MM.1S (cell line): ENCODE results near the gene GATC.

Experiments
- DNase-seq: peaks from one replicate; pipeline ENCODE4 v3.0.0-alpha.2; 2015
- H2AFZ ChIP-seq: fragments of 300-600 bp; sonication (generic); 2 replicates; pipeline ENCODE4 v1.6.0; 2016; ENCODE audit warnings: antibody characterized with exemption, low read length
- H3F3A ChIP-seq: fragments of 300-600 bp; sonication (generic); 2 replicates; pipeline ENCODE4 v1.6.1; 2016; ENCODE audit warnings: mild to moderate bottlenecking, antibody characterized with exemption, low read length, moderate library complexity, mixed read lengths; ENCODE audit not compliant: insufficient read depth
- H3K27ac ChIP-seq: fragments of 300-600 bp; sonication (generic); 2 replicates; pipeline ENCODE4 v1.5.1; 2016; ENCODE audit warnings: mild to moderate bottlenecking, low read length
- H3K27me3 ChIP-seq: fragments of 300-600 bp; sonication (generic); replicated peaks from 2 replicates; pipeline ENCODE4 v1.6.0; 2016; ENCODE audit warnings: low read length; ENCODE audit not compliant: insufficient read depth
- H3K36me3 ChIP-seq: fragments of 300-600 bp; sonication (generic); replicated peaks from 2 replicates; pipeline ENCODE4 v1.6.1; 2016; ENCODE audit warnings: mild to moderate bottlenecking, low read length, mixed read lengths; ENCODE audit not compliant: insufficient read depth
- H3K4me1 ChIP-seq: fragments of 300-600 bp; sonication (generic); 2 replicates; pipeline ENCODE4 v1.6.1; 2016; ENCODE audit warnings: low read length, mixed read lengths
- H3K4me2 ChIP-seq: fragments of 300-600 bp; sonication (generic); 2 replicates; pipeline ENCODE4 v1.6.0; 2016; ENCODE audit warnings: low read depth, low read length
- H3K4me3 ChIP-seq: fragments of 300-600 bp; sonication (generic); 2 replicates; pipeline ENCODE4 v1.5.1; 2016; ENCODE audit warnings: low read length, mixed read lengths
- H3K79me2 ChIP-seq: fragments of 300-600 bp; sonication (generic); 2 replicates; pipeline ENCODE4 v1.6.1; 2016; ENCODE audit warnings: mixed run types, low read length, mixed read lengths
- H3K9ac ChIP-seq: fragments of 300-600 bp; sonication (generic); 2 replicates; pipeline ENCODE4 v1.6.1; 2016; ENCODE audit warnings: low read length, mixed read lengths
- H3K9me2 ChIP-seq: fragments of 300-600 bp; sonication (generic); replicated peaks from 2 replicates; pipeline ENCODE4 v1.6.1; 2016; ENCODE audit warnings: mild to moderate bottlenecking, low read length, mixed read lengths; ENCODE audit not compliant: insufficient read depth
- H3K9me3 ChIP-seq: fragments of 300-600 bp; sonication (generic); replicated peaks from 2 replicates; pipeline ENCODE4 v1.6.1; 2016; ENCODE audit warnings: mild to moderate bottlenecking, low read length, mixed read lengths; ENCODE audit not compliant: insufficient read depth
- H4K20me1 ChIP-seq: fragments of 300-600 bp; sonication (generic); 2 replicates; pipeline ENCODE4 v1.6.1; 2016; ENCODE audit warnings: mild to moderate bottlenecking, low read length, moderate library complexity, mixed read lengths; ENCODE audit not compliant: insufficient read depth
- EZH2 ChIP-seq: fragments of 300-600 bp; sonication (generic); optimal IDR thresholded peaks from 2 replicates; pipeline ENCODE3; 2017; ENCODE audit warnings: low read depth, mild to moderate bottlenecking, antibody characterized with exemption, low read length, mixed read lengths
- EZH2phosphoT487 ChIP-seq: fragments of 300-600 bp; sonication (generic); IDR thresholded peaks from 2 replicates; pipeline ENCODE4 v1.6.1; 2018; ENCODE audit warnings: antibody characterized with exemption, low read length
- TF ChIP-seq, protein P1 (sequence below): fragments of 300-600 bp; sonication (generic); IDR thresholded peaks from 2 replicates; pipeline ENCODE4 v1.5.1; 2016; ENCODE audit warnings: antibody characterized with exemption, low read length, mixed read lengths

GATC gene

DNA sequence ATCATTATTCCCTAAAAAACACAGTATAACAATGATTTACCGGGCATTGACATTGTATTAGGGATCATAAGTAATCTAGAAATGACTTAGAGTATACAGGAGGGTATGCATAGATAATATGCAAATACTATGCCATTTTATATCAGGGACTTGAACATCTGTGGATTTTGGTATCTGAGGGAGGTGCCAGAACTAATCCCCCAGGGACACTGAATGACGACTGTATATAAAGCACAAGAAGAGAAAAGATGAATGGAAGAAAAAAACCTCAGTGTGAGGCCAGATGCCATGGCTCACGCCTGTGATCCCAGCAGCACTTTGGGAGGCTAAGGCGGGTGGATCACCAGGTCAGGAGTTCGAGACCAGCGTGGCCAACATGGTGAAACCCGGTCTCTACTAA, 33.8 kb upstream of the GATC start:
- no peaks in the 10 kb centered on the region for H4K20me1 ChIP-seq
- no peak overlapping the region for H2AFZ ChIP-seq
- no peak for DNase-seq
- no peak overlapping the region for H3K4me2 ChIP-seq
- no peaks in the 10 kb centered on the region for H3K9me3 ChIP-seq
- TF ChIP-seq, protein P1, sequence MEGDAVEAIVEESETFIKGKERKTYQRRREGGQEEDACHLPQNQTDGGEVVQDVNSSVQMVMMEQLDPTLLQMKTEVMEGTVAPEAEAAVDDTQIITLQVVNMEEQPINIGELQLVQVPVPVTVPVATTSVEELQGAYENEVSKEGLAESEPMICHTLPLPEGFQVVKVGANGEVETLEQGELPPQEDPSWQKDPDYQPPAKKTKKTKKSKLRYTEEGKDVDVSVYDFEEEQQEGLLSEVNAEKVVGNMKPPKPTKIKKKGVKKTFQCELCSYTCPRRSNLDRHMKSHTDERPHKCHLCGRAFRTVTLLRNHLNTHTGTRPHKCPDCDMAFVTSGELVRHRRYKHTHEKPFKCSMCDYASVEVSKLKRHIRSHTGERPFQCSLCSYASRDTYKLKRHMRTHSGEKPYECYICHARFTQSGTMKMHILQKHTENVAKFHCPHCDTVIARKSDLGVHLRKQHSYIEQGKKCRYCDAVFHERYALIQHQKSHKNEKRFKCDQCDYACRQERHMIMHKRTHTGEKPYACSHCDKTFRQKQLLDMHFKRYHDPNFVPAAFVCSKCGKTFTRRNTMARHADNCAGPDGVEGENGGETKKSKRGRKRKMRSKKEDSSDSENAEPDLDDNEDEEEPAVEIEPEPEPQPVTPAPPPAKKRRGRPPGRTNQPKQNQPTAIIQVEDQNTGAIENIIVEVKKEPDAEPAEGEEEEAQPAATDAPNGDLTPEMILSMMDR: no peak
- H3K4me1 ChIP-seq: no peaks in the 10 kb centered on the region
- no peak overlapping the region for H3K27ac ChIP-seq
- H3K9ac ChIP-seq: no peak overlapping the region
- no peaks in the 10 kb centered on the region for H3K36me3 ChIP-seq
- no peaks in the 10 kb centered on the region for H3K27me3 ChIP-seq
- H3K79me2 ChIP-seq: no peaks in the 10 kb centered on the region
- H3F3A ChIP-seq: no peaks in the 10 kb centered on the region
- H3K4me3 ChIP-seq: no peak overlapping the region
- H3K9me2 ChIP-seq: no peaks in the 10 kb centered on the region

DNA sequence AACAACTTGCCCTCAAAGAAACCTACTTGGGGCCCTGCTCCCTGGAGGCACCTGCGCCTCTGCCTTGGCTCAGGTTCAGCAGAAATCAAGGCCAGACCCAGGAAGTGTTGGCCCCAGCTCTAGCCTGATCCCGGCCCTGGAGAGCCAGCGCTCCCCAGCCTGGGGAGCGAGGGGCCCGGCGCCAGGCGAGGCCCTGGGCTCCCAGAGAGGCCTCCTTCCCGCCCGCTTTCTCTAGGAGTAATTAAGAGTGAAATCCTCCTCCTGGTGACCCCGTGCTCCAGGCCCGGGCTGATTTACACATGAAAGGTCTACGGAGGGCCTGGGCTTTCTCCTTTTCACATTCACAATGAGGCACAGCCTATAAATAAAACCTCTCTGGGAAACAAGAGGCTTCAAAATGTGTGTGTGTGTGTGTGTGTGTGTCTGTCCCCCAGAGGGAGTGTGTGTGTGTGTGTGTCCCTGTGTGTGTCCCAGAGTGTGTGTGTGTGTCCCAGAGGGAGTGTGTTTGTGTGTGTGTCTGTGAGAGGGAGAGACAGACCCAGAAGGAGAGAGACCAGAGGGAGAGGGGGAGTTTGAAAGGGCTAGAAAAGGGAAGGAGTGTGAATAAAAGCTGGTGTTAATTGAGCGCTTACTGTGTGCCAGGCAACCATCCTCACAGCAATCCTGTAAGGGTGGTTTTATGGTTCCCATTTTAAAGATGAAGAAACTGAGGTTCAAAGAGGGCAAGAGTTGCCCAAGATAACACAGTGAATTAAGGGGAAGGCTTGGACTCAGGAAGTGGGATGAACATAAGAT, 32.1 kb upstream of the GATC start:
- Histone ChIP-seq H3K79me2 (no peaks in the 10 kb centered on the region), H3K4me2 (no peak overlapping the region), H2AFZ (no peak overlapping the region), H3K9me2 (no peaks in the 10 kb centered on the region), H3K27ac (no peak overlapping the region), H3K4me3 (no peak overlapping the region), H3K9ac (no peak overlapping the region), H4K20me1 (no peaks in the 10 kb centered on the region), H3F3A (no peaks in the 10 kb centered on the region), H3K27me3 (no peaks in the 10 kb centered on the region), H3K4me1 (no peaks in the 10 kb centered on the region), H3K36me3 (no peaks in the 10 kb centered on the region), H3K9me3 (no peaks in the 10 kb centered on the region)
- no peak for DNase-seq
- TF ChIP-seq, protein P1: no peak
- TF ChIP-seq EZH2 (no peak), EZH2phosphoT487 (no peak)

DNA sequence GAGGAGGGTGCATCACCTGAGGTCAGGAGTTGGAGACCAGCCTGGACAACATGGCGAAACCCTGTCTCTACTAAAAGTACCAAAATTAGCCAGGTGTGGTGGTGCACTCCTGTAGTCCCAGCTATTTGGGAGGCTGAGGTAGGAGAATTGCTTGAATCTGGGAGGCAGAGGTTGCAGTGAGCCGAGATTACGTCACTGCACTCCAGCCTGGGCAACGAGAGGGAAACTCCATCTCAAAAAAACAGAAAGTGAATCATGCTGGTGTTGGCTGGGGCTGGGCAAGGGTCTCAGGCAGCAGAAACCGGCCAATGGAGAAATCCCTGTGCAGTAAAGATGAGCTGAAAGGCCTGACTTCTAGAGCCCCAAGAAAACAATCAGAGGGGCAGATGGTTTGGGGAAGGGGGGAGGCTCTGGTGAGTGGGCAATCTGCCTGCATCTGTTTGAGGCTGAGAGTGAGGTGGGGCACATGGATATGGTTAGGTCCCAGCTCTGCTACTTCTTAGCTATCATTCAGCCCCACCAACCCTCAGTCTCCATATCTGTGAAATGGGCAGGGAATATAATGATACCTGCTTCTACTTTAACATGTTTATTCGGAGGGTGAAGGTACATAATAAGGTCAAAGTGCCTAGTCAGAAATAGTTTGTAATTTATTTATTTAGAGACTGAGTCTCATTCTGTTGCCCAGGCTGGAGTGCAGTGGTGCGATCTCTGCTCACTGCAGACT, 29.6 kb upstream of the GATC start:
- no peak for DNase-seq
- H3K79me2 ChIP-seq: no peaks in the 10 kb centered on the region

More for the DNA sequence above, 29.6 kb upstream of the GATC start:
- Histone ChIP-seq H3K4me3 (no peak overlapping the region), H2AFZ (no peak overlapping the region), H3K4me1 (no peaks in the 10 kb centered on the region), H3F3A (no peaks in the 10 kb centered on the region), H4K20me1 (no peaks in the 10 kb centered on the region), H3K27ac (no peak overlapping the region), H3K36me3 (no peaks in the 10 kb centered on the region), H3K9ac (no peak overlapping the region), H3K4me2 (no peak overlapping the region), H3K9me2 (no peaks in the 10 kb centered on the region), H3K27me3 (no peaks in the 10 kb centered on the region), H3K9me3 (no peaks in the 10 kb centered on the region)
- TF ChIP-seq EZH2phosphoT487 (no peak), EZH2 (no peak)
- TF ChIP-seq, protein P1: no peak
